Measurements from ENCODE around the gene TBC1D24. TPM values are rescaled to one million over a fixed set of nuclear protein-coding genes. Genes with fewer than 3 reads are reported as not detected.

Gene TBC1D24
- total RNA-seq, 2 donors from 2014 or later, result 11.4 to 13.3 TPM

DNA sequence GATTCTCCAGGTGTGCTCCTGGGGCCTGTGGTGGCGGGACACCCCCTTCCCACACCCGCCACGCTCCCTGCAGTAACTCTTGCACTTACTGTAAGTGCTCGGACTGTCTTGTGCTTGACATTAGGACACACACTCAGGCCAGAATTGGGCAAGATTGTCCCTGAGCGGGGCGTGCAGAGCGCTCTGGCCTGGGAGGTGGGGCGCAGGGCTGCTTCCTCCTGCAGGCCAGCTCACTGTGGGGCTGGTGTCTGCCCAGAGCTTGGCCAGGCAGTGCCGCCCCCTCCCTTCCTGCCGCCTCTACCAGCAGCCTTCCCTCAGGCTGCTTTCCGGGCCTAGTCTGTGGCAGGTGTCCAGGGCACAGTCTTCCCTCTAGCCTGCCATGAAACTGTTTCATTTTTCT lies 32.7 kb downstream of the TBC1D24 start:
- intact Hi-C loops (cut with DNase I), result no loop called here

DNA sequence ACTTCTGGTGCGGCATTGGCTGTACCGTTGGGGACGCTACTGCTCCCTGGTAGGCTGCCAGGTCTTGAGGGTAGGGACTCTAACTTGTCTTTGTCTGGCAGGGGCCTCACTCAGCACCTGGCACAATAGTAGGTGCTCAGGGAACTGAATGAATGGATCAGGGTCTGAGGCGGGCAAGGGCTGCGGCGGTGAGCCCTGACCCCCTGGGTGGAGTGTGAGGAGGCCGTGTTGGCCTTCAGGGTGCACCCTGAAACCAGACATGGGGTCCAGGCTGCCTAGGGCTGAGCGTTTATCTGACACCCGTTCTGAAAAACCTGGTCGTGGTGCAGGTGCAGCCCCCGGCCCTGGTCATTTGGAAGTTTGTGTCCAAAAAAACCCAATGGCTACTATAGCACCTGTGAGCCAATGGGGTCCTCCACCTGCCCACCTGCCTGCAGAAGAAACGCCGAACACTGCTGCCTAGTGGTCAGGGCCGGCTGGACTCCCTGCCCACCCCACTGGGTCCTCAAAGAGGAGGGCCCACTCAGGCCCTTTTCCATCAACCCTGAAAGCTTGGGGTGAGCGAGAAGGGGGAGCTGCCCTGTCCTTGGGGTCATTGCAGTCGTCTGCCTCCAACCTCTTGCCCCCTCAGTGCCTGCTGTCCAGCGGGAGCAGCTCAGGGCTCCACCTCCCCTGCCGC lies 33.9 kb downstream of the TBC1D24 start:
- DNase-seq (ENCODE audit: low spot score), result no peak
- intact Hi-C loops (cut with DNase I), result no loop called here

More for the DNA sequence above, 32.7 kb downstream of the TBC1D24 start:
- peak; percentile 92 for DNase-seq (ENCODE audit: low spot score)

DNA sequence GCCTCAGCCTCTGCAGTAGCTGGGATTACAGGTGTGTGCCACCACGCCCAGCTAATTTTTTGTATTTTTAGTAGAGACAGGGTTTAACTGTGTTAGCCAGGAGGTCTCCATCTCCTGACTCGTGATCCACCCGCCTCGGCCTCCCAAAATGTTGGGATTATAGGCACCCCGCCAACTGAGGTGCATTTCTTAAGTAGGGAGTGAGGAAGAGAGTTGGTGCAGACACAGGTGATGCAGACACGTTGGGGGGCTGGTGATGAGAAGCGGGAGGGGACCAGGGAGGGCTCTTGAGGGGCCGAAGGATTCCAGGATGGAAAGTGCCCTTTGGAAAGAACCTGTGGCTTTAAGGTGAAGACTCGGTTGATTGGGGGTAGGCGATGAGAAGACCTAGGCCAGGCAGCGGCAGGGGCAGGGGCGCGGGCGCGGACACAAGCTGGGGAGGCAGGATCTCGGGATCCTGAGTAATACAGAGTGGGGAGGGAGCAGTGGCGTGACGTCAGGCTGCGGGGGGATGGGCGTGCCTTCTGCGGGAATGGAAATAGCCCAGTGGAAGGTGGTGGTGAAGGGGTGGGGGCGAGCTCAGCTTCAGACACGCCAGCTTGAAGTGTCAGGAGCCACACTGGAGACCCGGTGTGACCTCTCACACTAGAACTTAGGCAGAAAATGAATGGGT lies 36.3 kb downstream of the TBC1D24 start:
- intact Hi-C loops (cut with DNase I), result no loop called here
- peak; percentile 94 for DNase-seq (ENCODE audit: low spot score)

DNA sequence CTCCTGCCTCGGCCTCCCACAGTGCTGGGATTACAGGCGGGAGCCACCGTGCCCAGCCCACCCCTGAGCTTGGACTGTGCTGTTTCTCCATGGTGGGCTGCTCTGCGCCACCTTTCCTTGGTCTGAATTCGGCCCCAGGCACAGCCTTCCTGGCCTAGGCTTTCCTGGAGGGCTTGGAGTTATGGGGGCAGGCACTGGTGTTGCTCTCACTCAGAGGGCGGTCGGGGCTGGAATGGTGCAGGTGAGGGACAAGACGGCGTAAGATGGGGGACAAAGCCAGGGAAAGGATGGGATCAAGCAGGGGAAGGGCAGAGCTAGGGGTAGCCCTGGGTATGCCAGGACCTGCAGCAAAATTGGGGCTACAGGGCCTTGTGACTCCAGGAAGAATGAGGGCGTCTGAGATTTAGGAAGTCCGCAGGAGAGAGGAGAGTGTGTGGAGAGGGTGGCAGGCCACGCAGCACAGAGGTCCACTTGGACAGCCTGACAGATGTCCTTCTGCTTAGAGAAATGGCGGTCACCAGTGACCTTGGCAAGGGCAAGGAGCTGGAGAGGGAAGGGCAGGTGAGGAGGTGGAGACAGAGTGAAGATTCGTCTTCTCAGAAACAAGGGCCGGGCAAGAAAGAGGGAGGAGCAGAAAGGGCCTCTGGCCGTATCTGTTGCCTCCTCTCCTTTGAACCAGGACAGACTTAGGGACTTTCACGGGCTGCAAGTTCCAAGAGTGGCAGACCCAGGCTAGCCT lies 37.2 kb downstream of the TBC1D24 start:
- DNase-seq (ENCODE audit: low spot score), result no peak
- intact Hi-C loops (cut with DNase I), result no loop called here

DNA sequence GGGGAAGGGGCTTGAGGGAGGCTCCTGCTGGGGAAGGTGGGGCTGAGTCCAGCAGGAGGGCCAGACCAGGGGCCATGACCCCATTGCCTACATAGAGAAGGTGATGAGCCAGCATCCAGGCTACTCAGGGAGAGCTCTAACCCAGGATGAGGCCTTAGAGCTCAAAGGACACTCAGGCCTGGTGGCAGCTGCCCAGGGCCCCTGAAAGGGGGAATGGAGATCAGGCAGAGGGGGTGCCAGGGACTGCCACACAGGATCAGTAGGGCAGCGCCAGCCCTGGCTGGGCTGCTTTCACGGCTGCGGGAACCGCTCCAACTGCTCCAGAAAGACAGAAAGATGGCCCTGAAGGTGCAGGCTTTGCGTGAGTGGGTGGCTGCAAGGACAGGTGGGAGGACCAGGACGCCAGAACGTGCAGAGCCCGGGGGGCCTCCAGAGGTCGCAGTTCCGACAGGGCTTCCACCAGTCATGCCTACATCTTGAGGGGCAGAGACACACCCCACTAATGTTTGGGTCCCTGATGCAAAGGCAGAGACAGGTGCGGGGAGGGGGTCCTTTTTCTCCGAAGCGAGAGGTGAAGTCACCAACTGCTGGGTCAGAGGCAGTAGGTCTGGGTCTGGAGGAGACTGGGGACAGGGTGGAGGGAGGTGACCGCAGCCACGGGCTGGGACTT lies 37.9 kb downstream of the TBC1D24 start:
- DNase-seq (ENCODE audit: low spot score), result no peak
- intact Hi-C loops (cut with DNase I), result no loop called here

DNA sequence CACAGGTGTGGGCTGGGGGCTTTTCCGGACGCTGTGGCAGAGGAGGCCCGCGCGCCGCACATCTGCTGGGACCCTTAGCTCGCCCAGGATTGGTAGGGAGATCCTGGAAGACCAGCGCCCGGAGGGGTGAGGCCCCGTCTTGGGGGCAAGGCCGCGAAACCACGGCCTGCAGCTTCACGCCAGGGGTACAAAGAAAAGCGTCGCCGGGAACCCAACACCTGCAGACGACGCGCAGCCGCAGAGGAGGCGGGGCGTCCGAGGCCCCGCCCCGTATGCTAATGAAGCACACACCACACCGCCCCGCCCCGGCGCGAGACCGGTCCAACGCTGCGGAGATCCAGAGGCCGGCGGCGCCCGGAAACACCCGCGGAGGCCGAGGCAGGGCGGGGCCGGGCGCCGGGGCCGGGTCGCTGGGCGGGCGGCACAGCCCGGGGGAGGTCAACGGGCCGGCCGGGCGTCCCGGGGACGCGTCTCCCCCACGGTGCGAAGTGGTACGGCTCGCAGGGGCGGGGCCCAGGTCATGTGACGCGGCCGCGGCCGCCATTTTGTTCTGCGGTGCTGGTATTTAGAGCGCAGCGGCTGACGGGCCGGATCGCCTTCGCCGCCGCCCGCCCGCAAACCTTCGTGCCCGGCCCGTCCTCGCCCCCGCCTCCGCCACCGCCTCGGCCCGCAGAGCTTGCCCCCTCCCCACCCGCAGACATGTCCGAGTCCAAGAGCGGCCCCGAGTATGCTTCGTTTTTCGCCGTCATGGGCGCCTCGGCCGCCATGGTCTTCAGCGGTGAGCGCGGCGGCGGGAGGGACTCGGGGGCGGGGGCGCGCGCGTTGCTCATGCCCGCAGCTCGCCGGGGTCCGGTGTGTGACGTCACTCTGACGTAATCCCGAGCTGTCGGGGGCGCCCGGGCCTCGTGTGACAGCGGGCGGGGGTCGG lies 38.7 kb downstream of the TBC1D24 start, which contains the start of gene ATP6V0C:
ATP6V0C (plus strand) TSS at position 548 of the 928 bp plus-strand sequence; CDS start at position 700, 152 bp downstream.
- intact Hi-C loops (cut with DNase I), result no loop called here

DNA sequence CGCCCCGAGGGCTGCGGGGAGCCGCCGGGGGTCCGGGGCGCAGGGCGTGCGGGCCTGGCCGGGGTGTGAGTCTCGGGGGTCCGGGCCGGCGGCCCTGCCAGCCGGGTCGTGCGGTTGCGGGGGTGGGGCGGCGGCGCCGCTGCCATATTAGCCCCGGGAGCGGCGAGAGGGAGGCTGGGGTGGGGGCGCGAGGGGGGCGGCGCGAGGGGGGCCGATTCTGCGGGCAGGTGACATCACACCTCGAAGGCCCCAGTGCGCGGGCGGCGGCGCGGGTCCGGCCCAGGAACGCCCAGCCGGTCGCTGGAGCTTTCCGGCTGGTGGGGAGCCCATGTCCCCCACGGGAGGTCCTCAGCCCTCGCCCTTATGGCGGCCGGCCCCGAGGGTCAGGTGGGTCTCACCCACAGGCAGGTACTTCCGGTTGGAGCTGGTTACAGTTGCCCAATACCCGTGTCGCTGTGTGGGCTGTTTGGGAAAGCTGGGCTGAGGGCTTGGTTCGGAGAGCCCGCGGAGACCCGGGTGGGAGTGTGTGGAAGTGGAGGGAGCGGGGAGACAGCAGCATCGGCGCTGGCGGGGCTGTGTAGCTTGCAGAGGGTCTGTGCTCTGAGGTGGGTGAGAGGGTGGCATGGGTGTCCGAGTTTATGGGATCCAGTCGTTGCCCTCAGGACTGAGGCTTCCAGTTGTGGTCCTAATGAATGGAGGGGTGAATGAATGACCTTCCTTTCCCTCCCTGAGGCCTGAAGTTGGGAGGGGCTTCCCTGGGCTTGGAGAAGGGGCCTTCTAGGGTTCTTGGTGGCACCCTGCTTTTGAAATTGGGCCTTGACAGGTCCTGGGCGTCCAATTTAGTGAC lies 39.6 kb downstream of the TBC1D24 start:
- no peak for DNase-seq (ENCODE audit: low spot score)
- intact Hi-C loops (cut with DNase I), result no loop called here

More for the DNA sequence above, 38.7 kb downstream of the TBC1D24 start, which contains the start of gene ATP6V0C:
- DNase-seq (ENCODE audit: low spot score), result peak; percentile 98

DNA sequence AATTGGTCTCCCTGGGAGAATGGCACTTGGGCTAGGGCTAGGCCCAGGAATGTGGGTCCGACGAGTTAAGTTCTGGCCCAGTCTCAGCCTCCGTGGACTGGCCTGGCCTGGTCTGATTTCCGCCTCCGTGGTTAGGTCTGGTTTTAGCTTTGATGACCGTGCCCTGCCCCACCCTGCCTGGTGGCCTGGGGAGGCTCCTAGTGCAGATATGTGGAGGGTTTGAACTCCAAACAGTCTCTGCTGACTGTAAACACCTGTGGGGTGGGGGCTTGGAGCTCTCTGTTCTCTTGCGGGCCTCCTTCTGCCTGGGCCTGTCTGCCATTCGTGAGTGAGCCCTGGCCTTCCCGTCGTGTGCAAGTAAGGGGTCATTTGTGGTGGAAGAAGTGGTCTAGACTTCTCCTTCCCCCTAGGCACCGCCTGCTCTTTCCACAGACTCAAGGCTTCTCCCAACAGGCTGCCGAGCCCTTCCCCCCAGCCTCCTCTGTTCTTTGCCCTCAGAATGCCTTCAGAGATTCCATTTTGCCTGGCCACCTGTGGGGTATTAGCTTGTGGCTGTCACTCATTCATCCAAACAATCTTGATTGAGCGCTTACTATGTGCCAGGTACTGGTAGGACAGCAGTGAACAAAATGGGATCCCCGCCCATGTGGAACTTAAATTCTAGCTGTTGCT lies 40.4 kb downstream of the TBC1D24 start:
- intact Hi-C loops (cut with DNase I), result no loop called here
- no peak for DNase-seq (ENCODE audit: low spot score)

DNA sequence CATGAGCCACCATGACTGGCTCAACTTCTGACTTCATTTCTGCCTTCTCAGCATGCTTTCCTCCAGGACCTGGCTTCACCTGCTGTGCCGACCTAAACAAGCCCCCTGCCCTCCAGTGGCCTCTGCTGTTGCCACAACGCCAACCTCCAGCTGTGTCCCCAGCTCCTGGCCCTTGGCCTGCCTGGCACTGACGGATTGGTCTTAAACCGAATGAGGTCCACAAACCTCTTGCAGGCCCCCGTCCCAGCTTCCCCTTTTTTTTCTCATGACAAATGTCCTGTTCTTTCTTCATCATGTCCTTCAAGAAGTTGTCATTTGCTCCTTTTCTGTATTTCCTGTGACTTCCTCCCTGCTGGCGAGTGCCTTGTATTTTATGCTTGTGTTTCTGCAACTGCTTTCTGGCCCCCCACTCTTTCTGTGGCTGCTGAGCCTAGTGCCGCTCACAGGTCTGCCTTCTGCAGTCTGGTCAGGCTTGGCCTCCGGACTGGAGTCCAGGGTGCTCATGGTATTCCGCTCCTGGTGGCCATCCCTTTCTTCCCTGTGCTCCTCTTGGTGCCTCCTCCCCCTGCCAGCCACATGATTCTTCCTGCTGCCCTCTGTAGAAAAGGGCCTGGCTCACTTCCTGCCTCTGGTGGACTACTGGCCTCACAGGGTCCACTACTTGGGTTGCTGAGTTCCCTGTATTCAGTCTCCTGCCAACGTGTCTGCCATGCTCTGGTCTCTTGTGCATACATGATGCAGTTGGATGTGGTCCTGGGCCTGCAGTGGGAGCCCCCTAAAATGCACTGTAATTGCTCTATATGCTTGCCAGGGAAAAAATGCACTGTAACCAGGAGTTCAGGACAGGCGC lies 41.7 kb downstream of the TBC1D24 start:
- no peak for DNase-seq (ENCODE audit: low spot score)
- intact Hi-C loops (cut with DNase I), result no loop called here

DNA sequence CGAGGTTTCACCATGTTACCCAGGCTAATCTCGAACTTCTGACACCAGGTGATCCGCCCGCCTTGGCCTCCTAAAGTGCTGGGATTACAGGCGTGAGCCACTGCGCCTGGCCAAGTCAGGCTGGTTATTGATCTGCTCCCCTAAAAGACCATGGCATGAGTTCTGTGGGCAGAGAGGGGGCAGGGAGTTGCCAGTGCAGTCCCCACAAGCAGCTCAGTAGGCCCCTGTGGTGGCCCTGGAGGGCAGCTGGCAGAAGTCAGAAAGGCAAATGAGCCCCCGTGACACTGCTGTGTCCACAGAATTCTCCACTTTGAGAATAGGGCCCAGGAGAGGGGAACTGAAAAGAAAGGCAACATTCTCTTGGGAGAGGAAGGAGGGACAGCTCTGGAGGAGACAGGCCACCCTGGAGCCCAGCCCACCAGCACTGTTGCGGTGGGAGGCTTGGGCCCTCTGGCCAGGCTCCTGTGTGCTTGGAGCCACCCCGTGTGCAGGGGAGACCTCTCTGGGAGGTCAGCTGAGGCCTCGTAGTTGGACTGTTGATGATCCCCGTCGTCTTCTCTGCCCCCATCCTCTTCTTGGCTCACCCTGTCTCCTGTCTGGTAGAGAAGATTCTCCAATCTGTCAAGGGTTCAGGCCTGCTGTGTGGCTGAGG lies 43.2 kb downstream of the TBC1D24 start:
- intact Hi-C loops (cut with DNase I), result no loop called here
- DNase-seq (ENCODE audit: low spot score), result no peak

DNA sequence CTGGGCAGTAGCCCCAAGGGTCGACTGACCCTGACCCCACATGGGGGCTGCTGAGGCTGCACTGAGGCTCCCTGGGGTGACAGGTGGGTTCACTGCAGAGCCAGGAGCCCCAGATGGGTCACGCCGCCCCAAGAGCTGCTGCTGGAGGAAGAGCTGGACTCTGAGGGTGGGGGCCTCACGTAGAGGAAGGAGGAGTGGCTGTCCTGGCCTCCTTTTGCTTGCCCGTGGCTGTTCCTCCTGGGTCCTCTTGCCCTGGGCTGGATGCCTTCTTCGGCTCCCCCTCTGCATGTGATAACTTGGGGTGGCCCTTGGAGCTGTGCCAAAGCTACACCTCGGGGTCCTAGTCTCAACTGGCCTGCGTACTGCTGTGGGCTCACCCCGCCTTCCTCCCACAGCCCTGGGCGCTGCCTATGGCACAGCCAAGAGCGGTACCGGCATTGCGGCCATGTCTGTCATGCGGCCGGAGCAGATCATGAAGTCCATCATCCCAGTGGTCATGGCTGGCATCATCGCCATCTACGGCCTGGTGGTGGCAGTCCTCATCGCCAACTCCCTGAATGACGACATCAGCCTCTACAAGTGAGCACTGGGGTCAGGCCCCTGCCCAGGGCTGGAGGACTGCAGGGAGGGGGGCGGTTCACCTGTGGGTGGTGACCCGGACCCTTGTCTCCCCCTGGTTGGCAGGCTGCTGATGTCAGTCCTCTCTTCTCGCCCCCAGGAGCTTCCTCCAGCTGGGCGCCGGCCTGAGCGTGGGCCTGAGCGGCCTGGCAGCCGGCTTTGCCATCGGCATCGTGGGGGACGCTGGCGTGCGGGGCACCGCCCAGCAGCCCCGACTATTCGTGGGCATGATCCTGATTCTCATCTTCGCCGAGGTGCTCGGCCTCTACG lies 44.1 kb downstream of the TBC1D24 start:
- intact Hi-C loops (cut with DNase I), result no loop called here
- DNase-seq (ENCODE audit: low spot score), result no peak

DNA sequence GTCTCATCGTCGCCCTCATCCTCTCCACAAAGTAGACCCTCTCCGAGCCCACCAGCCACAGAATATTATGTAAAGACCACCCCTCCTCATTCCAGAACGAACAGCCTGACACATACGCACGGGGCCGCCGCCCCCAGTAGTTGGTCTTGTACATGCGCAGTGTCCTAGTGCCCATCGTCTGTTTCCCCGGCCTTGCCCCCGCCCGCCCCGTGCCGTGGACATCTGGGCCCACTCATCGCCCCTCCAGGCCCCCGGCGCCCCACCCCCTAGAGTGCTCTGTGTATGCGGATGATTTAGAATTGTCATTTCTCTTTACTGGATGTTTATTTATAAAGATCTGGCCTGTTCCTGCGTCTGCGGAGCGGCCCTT lies 44.8 kb downstream of the TBC1D24 start:
- intact Hi-C loops (cut with DNase I), result loop anchor here in 1 of 2 donors (10.0 kb wide), 1 partner anchor 315 kb away; the partner anchor contains the start of gene MLST8
- no peak for DNase-seq (ENCODE audit: low spot score)

DNA sequence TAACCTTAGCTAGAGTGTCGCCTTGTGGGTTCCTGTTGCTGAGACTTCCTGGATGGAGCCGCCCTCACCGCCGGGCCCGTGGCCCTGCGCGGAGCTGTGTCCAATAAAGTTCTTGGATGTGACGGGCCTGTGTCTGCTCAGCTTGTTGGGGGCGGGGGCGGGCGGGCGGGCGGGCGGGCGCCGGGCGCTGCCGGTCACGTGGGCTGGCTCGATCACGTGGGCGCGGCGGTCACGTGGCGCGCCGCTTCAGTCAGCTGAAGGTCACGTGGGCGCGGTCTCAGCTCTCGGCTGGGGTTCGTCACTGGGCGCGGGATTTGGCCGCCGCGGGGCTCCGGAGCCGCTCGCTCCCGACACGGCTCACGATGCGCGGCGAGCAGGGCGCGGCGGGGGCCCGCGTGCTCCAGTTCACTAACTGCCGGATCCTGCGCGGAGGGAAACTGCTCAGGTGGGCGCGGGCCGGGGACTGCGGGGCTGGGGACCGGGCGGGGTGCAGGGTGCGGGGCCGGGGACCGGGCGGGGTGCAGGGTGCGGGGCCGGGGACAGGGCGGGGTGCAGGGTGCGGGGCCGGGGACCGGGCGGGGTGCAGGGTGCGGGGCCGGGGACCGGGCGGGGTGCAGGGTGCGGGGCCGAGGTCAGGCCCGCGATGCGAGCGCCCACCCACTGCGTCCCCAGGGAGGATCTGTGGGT lies 45.3 kb downstream of the TBC1D24 start, which contains the start of gene AMDHD2:
AMDHD2 (plus strand) TSS at position 275 of the 687 bp plus-strand sequence; CDS start at position 363, 88 bp downstream.
- intact Hi-C loops (cut with DNase I), result loop anchor here in 1 of 2 donors (10.0 kb wide), 1 partner anchor 315 kb away; the partner anchor contains the start of gene MLST8
- peak; percentile 97 for DNase-seq (ENCODE audit: low spot score)
